Fibroblast of pulmonary artery (primary cell): ENCODE data around the gene CEP68.

Experiments used
- DNase-seq: peaks from one replicate; pipeline ENCODE4 v3.0.0-alpha.2; 2010; ENCODE audit warnings: low read depth
- H3K4me3 ChIP-seq: replicated peaks from 2 replicates; pipeline ENCODE4 v1.5.1; 2011; ENCODE audit warnings: low read depth, mild to moderate bottlenecking, control low read depth, low read length, moderate library complexity
- TF ChIP-seq, protein P1 (sequence below): IDR thresholded peaks from 2 replicates; pipeline ENCODE4 v1.5.1; 2011; ENCODE audit warnings: mild to moderate bottlenecking, control low read depth, low read length, inconsistent platforms; ENCODE audit errors: missing control alignments

Gene CEP68

DNA sequence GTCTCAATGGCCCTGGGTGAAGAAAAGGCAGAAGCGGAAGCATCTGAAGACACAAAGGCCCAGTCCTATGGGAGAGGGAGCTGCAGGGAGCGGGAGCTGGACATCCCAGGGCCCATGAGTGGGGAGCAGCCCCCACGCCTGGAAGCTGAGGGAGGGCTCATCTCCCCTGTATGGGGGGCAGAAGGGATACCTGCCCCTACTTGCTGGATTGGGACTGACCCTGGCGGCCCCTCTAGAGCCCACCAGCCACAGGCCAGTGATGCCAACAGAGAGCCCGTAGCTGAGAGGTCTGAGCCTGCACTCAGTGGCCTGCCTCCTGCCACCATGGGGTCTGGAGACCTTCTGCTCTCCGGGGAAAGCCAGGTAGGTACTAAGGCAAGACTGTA is 13.2 kb downstream of the CEP68 start:
- TF ChIP-seq, protein P1, sequence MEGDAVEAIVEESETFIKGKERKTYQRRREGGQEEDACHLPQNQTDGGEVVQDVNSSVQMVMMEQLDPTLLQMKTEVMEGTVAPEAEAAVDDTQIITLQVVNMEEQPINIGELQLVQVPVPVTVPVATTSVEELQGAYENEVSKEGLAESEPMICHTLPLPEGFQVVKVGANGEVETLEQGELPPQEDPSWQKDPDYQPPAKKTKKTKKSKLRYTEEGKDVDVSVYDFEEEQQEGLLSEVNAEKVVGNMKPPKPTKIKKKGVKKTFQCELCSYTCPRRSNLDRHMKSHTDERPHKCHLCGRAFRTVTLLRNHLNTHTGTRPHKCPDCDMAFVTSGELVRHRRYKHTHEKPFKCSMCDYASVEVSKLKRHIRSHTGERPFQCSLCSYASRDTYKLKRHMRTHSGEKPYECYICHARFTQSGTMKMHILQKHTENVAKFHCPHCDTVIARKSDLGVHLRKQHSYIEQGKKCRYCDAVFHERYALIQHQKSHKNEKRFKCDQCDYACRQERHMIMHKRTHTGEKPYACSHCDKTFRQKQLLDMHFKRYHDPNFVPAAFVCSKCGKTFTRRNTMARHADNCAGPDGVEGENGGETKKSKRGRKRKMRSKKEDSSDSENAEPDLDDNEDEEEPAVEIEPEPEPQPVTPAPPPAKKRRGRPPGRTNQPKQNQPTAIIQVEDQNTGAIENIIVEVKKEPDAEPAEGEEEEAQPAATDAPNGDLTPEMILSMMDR, result no peak
- no peak overlapping the region for H3K4me3 ChIP-seq
- no peak for DNase-seq

- TF ChIP-seq, protein P1, result peak; percentile 41
- DNase-seq, result peak; percentile 53
Measured at GRCh38 chr2:65070172-65070830, 14.1 kb downstream of the CEP68 start.

DNA sequence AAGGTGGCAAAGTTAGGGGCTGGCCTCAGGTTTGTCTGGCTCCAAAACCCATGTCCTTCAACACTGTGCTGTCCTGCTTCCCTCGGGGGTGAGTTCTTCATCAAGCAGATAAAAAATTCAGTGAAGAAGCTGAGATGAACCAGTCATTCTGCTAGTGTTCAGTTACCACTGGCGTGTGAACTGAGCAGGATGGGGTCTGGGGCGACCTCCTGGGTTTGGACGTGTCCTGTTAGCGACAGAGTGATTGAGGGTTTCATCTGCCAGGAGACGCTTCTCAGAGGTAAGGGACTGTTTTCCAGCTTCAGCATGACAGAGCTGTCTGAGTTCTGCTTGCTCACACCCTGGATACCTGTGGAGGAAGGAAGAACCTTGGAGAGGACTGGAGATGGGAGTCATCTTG is 14.6 kb downstream of the CEP68 start:
- no peak overlapping the region for H3K4me3 ChIP-seq
- no peak for DNase-seq
- TF ChIP-seq, protein P1, result no peak

More at GRCh38 chr2:65070172-65070830, 14.1 kb downstream of the CEP68 start:
- H3K4me3 ChIP-seq, result no peak overlapping the region

DNA sequence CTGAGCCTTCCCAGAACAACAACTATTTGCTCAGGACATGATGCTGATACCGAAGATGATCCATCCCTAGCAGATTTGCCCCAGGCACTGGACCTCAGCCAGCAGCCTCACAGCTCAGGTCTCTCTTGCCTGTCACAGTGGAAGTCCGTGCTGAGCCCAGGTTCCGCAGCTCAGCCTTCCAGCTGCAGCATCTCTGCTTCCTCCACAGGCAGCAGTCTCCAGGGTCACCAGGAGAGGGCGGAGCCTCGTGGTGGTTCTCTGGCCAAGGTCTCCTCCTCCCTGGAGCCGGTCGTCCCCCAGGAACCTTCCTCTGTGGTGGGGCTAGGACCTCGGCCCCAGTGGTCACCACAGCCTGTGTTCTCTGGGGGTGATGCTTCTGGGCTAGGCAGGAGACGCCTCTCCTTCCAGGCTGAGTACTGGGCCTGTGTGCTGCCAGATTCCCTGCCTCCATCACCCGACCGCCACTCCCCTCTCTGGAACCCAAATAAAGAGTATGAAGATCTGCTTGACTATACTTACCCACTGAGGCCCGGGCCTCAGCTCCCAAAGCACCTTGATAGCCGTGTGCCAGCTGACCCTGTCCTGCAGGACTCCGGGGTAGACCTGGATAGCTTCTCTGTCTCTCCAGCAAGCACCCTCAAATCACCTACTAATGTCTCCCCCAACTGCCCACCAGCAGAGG is 15.4 kb downstream of the CEP68 start:
- no peak overlapping the region for H3K4me3 ChIP-seq
- TF ChIP-seq, protein P1, result peak; percentile 38
- peak; percentile 18 for DNase-seq

DNA sequence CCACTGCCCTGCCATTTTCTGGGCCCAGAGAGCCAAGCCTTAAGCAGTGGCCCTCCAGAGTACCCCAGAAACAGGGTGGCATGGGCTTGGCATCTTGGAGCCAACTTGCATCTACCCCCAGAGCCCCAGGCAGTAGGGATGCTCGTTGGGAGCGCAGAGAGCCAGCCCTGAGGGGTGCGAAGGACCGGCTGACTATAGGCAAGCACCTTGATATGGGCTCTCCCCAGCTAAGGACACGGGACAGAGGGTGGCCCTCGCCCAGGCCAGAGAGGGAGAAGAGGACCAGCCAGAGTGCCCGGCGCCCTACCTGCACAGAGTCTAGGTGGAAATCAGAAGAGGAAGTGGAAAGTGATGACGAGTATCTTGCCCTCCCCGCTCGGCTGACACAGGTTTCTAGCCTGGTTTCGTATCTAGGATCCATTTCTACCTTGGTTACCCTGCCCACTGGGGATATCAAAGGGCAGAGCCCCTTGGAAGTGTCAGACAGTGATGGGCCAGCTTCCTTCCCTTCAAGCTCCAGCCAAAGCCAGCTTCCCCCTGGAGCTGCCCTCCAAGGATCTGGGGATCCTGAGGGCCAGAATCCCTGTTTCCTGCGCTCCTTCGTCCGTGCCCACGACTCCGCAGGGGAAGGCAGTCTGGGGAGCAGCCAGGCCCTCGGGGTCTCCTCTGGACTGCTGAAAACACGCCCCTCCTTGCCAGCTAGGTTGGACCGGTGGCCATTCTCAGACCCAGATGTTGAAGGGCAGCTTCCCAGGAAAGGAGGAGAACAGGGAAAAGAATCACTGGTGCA is 16.2 kb downstream of the CEP68 start:
- no peak overlapping the region for H3K4me3 ChIP-seq
- no peak for DNase-seq
- TF ChIP-seq, protein P1, result no peak

DNA sequence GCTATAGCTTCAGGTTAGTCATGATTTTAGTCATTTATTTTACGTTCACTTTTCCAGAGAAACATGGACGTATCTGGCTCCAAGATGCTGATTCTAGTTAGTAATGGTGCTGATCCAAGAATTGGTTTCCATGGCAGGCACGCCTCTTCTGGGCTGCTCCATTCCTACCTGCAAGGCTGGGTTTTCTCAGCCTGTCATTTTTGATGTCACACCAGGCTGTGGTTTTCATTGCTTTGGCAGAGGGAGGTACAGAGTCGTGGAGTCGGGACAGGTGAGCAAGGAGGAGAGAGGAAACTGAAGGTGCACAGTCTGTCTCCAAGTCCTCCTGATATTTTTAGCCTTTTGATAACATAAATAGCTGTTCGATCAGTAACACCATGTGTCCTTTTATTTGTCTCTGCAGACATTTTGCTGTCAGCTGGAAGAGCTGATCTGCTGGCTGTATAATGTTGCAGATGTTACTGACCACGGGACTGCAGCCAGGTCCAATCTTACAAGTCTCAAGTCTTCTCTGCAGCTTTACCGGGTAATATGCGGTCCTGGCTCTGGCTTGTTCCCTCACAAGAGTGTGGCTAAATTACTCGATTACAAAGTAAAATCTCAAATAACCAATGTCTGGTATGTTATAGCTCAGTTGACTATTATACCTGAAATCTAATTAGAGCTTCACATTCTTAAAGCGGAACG is 17.8 kb downstream of the CEP68 start:
- H3K4me3 ChIP-seq, result no peak overlapping the region
- DNase-seq, result no peak
- TF ChIP-seq, protein P1, result no peak
